Measurements from ENCODE around the gene PLA2R1. TPM values are rescaled to one million over a fixed set of nuclear protein-coding genes. Genes with fewer than 3 reads are reported as not detected.

The PLA2R1 gene
- 1.6 and 2.0 TPM in 2 replicates for polyA plus RNA-seq (2011; rRNA removed)
- 1.1 and 2.0 TPM in 2 replicates for polyA minus RNA-seq (2011; rRNA and poly(A)+ RNA removed)

- no peak for DNase-seq (ENCODE audit: low read depth, low spot score)
- TF ChIP-seq, protein P1, sequence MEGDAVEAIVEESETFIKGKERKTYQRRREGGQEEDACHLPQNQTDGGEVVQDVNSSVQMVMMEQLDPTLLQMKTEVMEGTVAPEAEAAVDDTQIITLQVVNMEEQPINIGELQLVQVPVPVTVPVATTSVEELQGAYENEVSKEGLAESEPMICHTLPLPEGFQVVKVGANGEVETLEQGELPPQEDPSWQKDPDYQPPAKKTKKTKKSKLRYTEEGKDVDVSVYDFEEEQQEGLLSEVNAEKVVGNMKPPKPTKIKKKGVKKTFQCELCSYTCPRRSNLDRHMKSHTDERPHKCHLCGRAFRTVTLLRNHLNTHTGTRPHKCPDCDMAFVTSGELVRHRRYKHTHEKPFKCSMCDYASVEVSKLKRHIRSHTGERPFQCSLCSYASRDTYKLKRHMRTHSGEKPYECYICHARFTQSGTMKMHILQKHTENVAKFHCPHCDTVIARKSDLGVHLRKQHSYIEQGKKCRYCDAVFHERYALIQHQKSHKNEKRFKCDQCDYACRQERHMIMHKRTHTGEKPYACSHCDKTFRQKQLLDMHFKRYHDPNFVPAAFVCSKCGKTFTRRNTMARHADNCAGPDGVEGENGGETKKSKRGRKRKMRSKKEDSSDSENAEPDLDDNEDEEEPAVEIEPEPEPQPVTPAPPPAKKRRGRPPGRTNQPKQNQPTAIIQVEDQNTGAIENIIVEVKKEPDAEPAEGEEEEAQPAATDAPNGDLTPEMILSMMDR (IDR thresholded peaks at IDR 0.05; ENCODE audit: low read depth, low read length) = no peak
- peaks cover 36% of the 10 kb centered on the region for H3K27me3 ChIP-seq (ENCODE audit: control insufficient read depth, insufficient read depth, low read length)
- POLR2A ChIA-PET = no interaction called here
- H3K4me3 ChIP-seq (ENCODE audit: low read depth, low read length) = peak within 1 kb of the TSS; percentile 65
- CTCF ChIA-PET = interaction anchor here (1.0 kb wide), 1 partner anchor 942 kb away, joined by 3 read pairs; no protein-coding TSS in a partner anchor
- H3K9me3 ChIP-seq (ENCODE audit: control insufficient read depth, insufficient read depth, low read length) = no peaks in the 10 kb centered on the region; the same call in 1 of the 2 replicates
- H3K27ac ChIP-seq (ENCODE audit: low read depth, low read length) = no peak within 1 kb of the TSS
Observed at GRCh38 chr2:160062292-160063005, at the start of gene PLA2R1. Gene PLA2R1, minus strand, starts transcription at chr2:160062615. Its CDS starts 212 bp downstream, at chr2:160062403.

DNA sequence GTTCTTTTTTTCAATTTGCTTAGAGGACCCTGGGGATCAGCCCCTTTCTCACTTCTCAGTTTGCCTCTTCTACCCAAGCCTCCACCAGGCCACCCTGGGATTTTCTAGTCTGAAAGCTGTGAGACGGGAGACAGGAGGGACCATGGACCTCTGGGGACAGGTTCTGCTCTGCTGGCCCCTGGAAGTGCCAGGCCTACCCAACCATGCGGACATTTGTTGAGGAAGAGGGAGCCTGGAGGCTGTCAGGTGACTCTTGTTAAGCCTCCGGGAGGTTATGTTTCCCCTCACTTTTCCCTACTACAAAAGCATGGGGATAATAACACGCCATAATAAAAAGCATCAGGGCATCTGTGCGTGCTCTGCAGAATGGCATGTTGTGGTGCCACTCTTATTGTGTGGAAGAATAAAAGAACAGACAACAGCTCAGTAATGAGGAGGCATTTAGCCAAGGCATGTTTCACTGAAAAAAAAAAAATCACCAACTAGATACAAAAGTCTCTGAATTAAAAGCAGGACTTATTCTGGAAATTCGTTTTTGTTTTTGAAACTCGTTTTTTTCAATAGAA lies 48.3 kb upstream of the PLA2R1 start:
- POLR2A ChIA-PET = interaction anchor here (1.2 to 1.7 kb wide), 2 partner anchors 99 to 159 kb away, joined by 3 to 7 read pairs; no protein-coding TSS in a partner anchor
- H3K27ac ChIP-seq (ENCODE audit: low read depth, low read length) = no peak overlapping the region
- CTCF ChIA-PET = interaction anchor here (0.5 to 3.2 kb wide), 43 partner anchors 10 to 994 kb away, joined by 3 to 44 read pairs (median 4); no protein-coding TSS in a partner anchor
- DNase-seq (ENCODE audit: low read depth, low spot score) = no peak
- TF ChIP-seq, protein P1 (IDR thresholded peaks at IDR 0.05; ENCODE audit: low read depth, low read length) = no peak
- no peaks in the 10 kb centered on the region for H3K9me3 ChIP-seq (ENCODE audit: control insufficient read depth, insufficient read depth, low read length)
- H3K4me3 ChIP-seq (ENCODE audit: low read depth, low read length) = no peak overlapping the region
- no peaks in the 10 kb centered on the region for H3K27me3 ChIP-seq (ENCODE audit: control insufficient read depth, insufficient read depth, low read length)

GRCh38 chr2:160109939-160110673 lies 47.7 kb upstream of the PLA2R1 start:
- POLR2A ChIA-PET = interaction anchor here (1.2 to 1.7 kb wide), 2 partner anchors 99 to 160 kb away, joined by 3 to 7 read pairs; no protein-coding TSS in a partner anchor
- Histone ChIP-seq H3K27me3 (ENCODE audit: control insufficient read depth, insufficient read depth, low read length) (no peaks in the 10 kb centered on the region), H3K4me3 (ENCODE audit: low read depth, low read length) (no peak overlapping the region), H3K9me3 (ENCODE audit: control insufficient read depth, insufficient read depth, low read length) (no peaks in the 10 kb centered on the region), H3K27ac (ENCODE audit: low read depth, low read length) (no peak overlapping the region)
- TF ChIP-seq, protein P1 (IDR thresholded peaks at IDR 0.05; ENCODE audit: low read depth, low read length) = peak; percentile 79
- CTCF ChIA-PET = interaction anchor here (0.5 to 3.2 kb wide), 55 partner anchors 9 to 999 kb away, joined by 3 to 44 read pairs (median 4); no protein-coding TSS in a partner anchor
- peak; percentile 57 for DNase-seq (ENCODE audit: low read depth, low spot score)

DNA sequence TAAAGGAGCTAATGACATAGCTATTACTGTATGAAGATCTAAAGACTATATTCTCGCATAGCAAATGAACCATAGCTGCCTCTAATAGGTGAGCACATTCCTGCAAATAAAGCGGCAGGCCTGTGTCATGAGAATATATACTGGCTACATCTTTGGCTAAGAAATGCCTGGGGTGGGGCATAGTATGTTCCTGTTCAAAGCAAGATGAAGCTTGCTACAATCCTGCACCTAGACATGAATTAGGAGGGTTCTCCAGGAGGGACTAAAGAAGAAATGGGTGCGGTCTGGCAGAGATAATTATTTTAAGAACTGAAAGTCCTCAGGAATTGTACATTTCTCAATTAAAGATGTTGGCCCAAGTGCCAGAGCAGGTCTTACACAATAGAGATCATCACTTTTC lies 46.8 kb upstream of the PLA2R1 start:
- Histone ChIP-seq H3K4me3 (ENCODE audit: low read depth, low read length) (no peak overlapping the region), H3K27ac (ENCODE audit: low read depth, low read length) (no peak overlapping the region), H3K9me3 (ENCODE audit: control insufficient read depth, insufficient read depth, low read length) (no peaks in the 10 kb centered on the region), H3K27me3 (ENCODE audit: control insufficient read depth, insufficient read depth, low read length) (no peaks in the 10 kb centered on the region)
- ChIA-PET POLR2A (no interaction called here), CTCF (interaction anchor here (0.6 to 3.2 kb wide), 35 partner anchors 9 to 1000 kb away, joined by 3 to 44 read pairs (median 5); no protein-coding TSS in a partner anchor)
- TF ChIP-seq, protein P1 (IDR thresholded peaks at IDR 0.05; ENCODE audit: low read depth, low read length) = no peak
- DNase-seq (ENCODE audit: low read depth, low spot score) = no peak
